Effector CD4-positive, alpha-beta T cell (primary cell): ENCODE results near the gene HEBP1.
A peak's percentile ranks its signal among the peaks of the same experiment; 100 is the strongest.

Experiments
- DNase-seq: peaks from one replicate; pipeline ENCODE4 v3.0.0-alpha.2; 2020

Gene HEBP1

DNA sequence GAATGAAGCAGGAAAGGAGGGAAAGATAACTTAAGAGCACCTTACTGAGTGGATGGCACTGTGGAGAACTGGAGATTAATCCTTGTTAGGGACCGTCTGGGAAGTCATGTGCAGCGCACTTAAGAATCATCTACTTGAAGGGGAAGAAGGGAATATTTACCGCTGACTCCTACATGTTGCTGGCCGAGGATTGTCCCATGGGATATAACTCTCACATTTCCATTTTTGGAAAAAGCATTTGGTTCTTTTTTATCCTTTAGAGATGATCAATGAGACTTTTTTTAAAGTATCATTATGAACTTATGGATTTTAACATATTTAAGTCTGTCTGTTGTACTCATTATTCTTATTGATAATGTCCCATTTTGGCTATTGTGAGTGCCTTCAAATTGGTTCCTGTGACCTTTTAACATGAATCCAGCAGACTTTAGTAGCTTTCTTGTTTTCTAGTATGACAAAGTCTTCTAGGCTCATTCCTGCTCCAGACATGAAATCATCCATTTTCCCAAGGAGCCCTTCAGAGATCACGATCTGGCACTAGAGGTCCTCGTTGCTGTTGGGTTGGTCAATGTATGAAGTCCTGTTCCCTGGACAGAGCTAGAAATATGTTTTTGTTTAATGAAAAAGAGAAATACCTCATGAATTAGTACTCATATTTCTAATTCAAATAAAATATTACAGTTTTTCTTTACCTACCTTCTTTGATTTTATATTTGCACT lies 23.9 kb upstream of the HEBP1 start:
- no peak for DNase-seq

DNA sequence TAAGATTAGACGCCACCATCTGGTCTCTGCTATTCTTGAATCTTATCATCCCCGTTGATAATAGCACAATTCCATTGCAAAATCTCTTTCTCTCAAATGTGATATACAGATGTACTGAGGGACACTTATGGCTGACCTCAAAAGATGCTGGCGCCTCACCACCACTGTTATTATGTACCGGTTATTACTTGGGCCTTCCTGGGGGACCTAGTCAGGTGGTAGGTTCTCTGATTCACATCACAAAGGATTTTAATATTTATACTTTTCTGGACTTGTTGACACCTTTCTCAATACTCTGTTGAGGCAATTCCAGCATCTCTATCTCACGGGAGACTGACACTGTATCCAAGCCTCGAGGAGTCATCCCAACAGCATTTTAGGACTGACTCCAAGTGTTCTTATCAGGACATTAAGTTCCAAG lies 22.8 kb upstream of the HEBP1 start:
- no peak for DNase-seq

DNA sequence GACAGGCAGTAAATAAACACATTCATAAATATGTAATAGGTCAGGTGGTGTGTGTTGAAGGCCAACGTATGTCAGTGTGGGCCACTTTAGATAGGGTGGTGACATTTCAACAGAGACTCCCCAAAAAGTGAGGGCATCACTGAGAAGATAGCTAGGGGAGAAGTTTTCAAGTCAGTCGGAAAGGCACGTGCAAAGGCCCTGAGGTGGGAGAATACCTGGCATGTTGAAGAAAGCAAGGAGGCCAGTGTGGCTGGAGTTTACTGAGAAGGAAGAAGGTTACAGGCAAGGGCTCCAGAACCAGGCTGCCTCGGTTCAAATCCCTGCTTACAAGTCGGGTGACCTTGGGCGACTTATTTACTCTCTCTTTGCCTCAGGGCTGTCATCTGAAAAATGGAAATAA lies 11.0 kb upstream of the HEBP1 start:
- DNase-seq = no peak

DNA sequence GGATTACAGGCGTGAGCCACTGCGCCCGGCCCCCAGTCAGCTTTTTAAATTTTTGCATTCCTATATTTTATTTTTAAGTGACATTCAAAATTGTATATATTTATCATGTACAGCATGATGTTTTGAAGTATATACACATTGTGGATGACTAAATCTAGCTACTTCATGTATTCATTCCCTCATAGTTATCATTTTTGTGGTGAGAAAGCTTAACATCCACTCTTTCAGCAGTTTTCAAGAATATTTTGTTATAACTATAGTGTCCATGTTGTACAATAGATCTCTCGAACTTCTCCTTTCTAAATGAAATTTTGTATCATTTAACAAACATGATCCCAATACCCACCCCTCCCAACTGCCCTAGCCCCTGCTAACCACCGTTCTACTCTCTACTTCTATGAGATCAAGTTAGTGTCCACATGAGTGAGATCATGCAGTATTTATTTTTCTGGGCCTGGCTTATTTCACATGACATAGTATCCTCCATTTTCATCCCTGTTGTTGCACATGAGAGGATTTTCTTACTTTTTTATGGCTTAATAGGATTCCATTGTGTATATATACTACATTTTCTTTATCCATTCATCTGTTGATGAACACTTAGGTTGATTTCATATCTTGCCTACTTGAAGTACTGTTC lies 8.8 kb upstream of the HEBP1 start:
- DNase-seq = no peak

DNA sequence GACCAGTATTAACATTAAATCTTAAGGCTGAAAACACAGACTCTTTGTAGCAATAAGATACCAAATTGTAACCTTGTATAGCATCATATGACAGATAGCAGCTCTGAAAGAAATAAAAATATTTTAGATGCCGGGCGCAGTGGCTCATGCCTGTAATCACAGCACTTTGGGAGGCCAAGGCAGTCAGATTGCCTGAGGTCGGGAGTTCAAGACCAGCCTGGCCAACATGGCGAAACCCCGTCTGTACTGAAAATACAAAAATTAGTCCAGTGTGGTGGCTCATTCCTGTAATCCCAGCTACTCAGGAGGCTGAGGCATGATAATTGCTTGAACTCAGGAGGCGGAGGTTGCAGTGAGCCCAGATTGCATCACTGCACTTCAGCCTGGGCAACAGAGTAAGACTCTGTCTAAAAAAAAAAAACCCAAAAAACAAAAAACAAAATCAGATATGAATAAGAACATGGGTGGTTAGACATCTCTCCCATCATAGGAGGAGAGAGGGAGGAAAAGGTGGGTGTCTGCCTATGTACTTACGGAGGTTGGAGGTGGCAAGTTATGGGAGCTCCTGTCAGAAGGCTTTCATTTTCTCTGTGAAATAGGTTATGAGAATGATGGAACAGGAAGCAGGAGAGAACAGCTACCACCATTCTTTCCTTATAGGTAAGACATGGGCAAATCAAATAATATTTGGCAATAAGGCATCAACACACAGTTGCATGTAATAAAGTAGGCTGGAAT lies 7.6 kb upstream of the HEBP1 start:
- DNase-seq = no peak

DNA sequence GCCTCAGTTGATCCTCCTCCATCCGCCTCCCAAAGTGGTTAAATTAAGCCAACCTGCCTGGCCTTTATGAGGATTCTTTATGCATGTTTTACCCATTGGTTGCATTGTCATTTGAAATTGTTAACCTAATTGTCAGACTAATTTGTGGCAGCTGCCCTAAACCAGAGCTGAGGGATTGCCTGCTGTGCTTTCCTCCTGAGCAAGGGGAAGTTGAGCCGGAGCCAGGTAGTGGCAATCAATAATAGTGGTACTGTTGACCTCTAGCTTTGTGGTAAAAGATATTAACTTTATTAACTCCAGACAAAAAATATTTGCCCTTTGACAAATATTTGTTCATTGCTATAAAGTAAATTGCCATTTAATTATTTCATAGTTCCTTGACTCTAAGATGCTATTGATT lies 5.6 kb upstream of the HEBP1 start:
- DNase-seq = no peak

DNA sequence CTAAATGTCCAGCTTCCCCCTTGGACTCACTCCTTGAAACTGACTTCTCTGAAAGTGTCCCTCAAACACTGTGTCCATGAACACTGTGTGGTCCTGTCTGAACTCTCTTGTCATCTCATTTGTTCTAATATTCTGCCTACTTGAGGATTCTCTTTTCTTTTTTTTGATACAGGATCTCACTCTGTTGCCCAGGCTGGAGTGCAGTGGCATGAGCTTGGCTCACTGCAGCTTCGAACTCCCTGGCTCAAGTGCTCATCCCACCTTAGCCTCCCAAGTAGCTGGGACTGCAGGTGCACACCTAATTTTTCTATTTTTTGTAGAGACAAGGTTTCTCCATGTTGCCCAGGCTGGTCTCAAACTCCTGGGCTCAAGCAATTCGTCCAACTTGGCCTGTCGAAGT lies 4.9 kb upstream of the HEBP1 start:
- no peak for DNase-seq

DNA sequence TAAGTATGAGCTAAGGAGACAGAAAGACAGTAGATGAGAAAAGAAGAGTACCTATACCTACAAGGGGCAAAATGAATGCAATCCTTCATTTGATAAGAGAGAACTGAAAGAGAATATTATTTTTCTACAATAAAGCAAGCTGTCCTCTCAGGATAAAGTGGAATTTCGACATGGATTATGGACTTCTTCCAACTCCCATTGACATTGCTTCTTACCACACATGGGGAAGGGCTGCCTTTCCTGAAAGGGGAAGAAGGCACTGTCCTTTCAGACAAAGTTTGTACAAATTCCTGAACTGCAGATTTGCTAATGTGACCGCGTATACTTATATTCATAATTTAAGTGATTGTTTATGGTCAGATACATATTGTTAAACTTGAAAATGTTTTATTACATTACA lies 4.3 kb upstream of the HEBP1 start:
- DNase-seq = no peak

DNA sequence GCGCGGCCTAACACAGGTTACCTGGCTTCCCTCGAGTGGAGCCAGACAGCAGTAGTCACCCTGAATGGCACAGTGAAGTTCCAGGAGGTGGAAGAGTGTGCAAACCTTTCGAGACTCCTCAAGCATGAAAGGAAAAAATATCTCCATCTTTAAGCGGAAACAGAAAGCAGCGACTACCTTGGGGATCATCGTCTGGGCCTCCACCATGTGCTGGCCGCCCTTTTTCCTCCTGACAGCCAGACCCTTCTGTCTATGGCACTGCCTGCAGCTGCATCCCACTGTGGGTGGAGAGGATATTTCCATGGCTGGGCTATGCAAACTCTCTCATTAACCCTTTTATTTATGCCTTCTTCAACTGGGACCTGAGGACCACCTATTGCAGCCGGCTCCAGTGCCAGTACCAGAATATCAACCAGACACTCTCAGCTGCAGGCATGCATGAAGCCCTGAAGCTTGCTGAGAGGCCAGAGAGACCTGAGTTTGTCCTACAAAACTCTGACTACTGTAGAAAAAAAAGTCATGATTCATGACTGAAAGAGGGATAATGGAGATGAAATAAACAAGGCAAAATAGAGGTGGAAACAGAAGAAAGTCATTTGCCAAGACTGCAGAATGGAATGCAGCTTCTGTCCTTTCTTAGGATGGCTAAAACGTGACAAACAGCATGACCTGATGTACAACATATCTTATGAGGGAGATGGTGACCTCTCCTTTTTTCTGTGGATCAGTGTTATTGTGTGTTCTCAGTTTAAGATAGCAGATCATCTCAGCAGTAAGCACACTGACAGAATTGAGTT lies 2.4 kb upstream of the HEBP1 start:
- no peak for DNase-seq

DNA sequence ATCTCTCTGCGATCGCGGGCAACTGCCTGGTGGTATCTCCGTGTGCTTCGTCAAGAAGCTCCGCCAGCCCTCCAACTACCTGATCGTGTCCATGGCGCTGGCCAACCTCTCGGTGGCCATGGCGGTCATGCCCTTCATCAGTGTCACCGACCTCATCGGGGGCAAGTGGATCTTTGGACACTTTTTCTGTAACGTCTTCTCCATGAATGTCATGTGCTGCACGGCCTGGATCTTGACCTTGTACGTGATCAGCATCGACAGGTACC lies 1.6 kb upstream of the HEBP1 start:
- DNase-seq = no peak

DNA sequence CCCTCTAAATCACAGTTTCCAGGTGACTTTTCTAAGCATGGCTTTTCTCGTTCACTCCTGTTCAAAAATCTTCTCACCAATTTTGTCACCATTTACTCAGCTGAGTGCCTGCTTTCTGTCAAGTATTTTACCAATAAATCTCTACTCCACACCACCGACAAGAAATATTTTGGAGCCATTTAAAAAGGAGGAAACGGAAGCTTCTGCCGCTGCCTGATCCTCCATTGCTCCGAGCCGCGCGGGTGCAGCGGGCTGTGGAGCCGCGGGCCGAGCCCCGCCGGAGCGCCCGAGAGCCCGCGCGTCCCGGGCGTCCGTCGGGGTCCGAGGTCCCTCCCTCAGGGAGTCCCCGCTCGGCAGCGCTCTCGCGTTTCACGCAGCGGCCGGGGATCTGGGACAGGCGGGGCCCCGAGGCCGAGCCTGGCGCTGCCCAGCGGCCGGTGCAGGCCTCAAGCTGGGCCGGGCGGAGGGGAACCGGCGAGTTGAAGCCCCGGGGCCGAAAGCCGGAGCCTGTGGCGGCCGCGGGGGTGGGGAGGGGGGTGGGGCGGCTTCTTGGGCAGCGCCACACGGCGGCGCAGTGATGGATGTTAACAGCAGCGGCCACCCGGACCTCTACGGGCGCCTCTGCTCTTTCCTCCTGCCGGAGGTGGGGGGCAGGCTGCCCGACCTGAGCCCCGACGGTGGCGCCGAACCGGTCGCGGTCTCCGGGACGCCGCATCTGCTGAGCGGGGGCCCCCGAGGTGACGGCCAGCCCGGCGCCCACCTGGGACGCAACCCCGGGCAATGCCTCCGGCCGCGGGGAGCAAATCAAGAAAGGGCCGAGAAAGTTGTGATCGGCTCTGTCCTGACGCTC lies 1.1 kb upstream of the HEBP1 start:
- peak; percentile 19 for DNase-seq

DNA sequence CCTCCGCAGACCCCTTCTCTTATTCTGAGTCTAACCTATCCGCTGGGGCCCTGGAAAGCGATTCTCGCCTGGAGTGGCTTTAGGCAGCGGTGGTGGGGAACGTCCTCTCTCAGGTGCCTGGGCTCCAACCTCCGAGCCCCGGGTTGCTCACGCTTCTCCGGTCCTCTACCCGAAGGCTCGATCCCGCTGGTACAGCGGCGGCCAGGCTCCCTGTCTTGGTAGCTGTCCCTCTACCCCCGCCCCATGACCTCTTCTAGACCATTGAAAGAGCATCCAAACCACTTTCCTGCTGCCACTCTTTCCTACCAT lies 505 bp upstream of the HEBP1 start:
- DNase-seq = no peak

DNA sequence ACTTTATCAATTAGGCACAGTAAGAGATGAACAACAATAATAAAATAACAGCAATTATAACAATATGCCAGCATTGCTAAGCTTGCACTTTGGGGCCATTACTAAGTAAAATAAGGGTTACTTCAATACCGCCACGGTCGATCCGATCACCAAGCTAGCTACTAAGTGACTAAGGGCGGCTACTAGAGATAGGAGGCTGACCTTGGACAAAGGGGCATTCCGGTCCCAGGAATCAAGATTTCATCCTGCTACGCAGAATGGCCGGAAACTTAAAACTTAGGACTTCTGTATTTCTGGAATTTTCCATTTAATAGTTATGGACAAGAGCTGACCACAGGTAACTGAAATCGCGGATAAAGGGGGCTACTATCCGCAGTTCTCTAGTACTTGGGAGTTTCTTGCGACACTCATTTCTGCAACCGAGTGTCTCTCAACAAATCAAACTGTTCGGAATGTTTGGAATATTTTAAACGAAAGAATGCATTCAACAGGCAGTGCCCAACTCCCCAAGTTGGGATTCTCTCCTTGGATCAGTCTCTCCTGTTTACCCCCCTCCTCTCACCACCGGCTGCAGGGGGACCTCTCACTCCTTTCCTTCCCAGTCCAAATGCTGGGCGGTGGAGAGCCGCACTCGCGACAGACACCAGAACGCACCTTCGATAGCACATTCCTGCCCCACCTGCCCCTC lies 650 bp downstream of the HEBP1 start:
- DNase-seq = no peak

DNA sequence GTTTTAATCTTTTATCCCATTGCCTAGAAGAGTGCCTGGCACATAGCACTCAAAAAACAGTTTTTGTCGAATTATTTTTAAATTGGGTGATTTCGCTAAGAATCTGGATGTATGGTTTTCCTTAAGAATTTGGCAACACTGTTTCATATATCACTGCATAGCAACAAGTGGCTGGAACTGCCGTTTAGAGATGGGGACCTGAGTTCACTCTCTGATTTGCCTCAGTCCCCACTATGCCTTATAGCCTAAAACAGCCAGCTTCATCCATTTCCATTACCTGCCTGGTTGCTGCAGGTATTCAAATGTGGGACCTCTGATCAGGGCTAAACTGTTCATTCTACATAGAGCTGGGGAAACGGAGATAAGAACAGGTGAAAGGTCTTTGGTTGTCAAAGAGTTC lies 1.8 kb downstream of the HEBP1 start:
- no peak for DNase-seq

DNA sequence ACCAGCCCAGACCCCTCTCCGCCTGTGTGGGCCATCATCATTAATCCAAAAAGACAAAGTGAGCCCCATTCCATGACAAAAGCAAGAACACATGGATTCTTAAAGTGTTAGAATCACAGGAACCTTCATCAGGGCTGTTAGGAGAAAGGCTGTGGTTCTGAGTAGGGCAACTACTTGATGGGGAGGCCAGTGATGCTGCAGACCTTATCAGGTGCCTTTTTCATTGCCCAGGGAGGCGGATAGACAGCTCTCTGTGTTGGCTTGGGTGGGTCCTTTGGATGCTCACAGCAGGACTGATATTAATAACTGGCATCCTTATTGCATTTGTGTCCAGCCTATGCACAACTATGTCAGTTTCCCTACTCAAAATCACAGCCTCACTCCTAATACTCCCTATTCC lies 2.3 kb downstream of the HEBP1 start:
- no peak for DNase-seq

DNA sequence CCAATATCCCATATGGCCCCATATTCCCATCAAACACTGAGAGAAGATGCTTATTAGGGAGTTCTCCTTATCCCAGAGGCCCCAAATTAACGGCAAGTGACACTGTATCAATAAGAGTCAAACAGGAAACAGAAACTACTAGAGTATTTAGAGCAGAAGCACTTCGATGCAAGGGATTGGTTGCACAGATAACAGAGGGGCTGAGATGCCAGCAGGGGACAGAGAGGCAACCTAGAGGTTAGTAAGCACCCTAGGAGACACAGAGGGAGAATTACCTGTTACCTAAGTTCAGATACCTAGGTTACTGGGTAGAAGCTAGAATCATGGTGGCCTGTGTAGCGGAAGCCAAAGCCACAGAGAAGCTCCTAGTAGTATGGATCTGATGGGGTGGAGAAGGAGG lies 2.9 kb downstream of the HEBP1 start:
- DNase-seq = no peak

DNA sequence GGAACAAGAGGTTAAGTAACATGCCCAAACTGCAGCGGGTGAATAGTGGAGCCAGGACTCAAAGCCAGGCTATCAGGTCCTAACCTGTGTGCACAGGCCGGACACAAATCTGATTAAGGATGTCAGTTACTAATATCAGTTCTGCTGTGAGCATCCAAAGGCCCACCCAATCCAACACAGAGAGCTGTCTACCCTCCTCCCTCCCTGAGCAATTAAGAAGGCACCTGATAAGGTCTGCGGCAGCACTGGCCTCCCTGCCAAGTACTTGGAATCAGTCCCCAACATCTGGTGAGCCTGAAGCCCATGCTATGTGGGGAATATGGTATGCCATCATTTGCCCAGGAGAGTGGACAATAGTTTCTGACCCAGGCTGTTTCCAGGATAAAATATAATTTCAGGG lies 3.9 kb downstream of the HEBP1 start:
- DNase-seq = no peak

DNA sequence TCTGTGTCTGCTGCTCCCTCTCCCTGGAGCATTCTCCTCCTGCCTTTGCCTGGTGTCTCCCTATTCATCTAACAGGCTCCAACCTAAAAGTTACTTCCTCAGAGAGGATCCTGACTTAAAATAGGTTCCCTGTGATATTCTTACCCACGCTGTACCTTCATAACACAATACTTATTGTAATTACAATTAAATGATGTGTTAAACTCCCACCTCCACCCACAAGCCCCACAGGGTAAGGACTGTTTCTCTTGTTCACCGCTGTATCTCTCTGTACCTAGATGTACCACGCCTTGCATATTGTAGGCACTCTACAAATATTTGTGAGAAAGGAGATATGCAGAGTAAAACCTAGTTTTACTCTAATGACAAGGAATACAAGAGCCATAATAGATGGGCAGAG lies 5.0 kb downstream of the HEBP1 start:
- DNase-seq = no peak

DNA sequence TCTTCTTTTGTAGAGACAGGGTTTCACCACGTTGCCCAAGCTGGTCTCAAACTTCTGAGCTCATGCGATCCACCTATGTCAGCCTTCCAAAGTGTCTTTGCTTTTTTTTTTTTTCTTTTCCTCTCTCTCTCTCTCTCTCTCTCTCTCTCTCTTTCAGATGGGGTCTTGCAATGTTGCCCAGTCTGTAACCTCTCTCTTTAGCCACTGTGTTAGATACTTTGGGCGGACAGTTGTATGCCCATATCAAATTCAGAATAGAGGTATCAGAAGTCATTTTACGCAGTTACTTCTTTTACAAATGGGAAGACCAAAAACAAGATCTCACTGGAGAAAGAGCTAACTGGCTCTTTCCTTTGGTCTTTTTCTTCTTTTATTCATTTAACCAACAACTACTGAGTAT lies 6.7 kb downstream of the HEBP1 start:
- no peak for DNase-seq

DNA sequence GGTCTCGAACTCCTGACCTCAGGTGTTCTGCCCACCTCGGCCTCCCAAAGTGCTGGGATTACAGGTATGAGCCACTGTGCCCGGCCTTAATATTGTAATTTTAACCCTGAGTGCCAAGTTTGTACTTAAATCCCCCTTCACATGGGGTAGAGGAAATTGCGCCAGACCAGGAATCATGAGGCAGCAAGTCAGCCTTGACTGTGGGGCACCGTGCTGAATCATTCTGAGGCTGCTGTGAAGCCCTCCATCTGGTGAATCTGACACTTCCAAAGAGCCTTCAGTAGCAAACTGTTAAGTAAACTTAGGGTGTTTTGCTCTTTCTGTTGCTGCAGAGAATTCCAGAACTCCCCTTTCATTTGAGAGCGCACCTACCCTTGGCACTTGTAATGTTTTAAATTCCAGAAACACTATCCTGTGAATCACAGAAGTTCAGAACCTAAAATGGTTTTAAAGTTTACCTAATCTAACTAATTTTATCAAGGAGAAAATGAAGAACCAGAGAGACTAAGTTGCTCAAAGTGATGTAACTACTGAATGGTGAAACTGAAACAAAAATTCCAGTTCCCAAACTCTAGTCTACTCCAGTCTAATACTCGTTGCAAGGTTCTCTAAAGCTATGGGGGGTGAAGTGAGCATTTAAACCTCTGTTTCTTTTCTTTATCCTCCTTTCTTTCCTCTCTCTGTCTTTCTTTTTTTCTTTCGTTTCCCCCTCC lies 7.5 kb downstream of the HEBP1 start:
- no peak for DNase-seq

DNA sequence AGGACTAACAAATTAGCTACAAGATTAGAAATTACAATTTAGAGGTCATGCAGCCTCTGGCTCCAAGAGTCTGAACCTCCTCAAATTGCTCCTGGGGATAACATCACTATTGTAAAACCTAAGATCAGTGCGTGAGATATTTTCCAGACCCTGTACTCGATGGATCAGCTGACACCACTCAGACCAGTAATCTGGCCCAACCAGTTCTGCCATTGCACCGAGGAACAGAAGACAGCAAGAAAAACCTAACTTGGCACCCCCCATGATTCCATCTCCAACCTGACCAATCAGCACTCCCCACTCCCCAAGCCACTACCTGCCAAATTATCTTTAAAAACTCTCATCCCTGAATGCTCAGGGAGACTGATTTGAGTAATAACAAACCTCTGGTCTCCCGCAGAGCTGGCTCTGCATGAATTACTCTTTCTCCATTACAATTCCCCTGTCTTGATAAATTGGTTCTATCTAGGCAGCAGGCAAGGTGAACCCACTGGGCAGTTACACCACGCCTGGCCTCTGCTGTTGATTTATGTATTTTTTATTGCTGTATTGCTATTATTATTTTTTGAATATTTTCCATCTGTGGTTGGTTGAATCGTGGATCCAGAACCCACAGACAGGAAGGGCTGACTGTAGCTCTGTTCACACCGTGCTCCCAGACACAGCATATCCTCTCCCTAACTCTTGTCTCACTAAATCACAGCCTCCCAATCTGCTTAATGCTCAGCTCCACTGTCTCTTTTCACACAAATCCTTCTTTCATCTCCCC lies 9.2 kb downstream of the HEBP1 start:
- DNase-seq = no peak
